Tongue (tissue), 2 donors: ENCODE measurements around the gene HELT. TPM values are rescaled to one million over a fixed set of nuclear protein-coding genes. Genes with fewer than 3 reads are reported as not detected.
"Not testable (repeated sequence)": the region's sequence is repeated elsewhere in the genome, so short reads cannot be mapped to it uniquely, and the experiment has no call there.

Experiments used
- DNase-seq: peaks from one replicate; pipeline ENCODE4 v3.0.0-alpha.2; 2015
- total RNA-seq: library from RNA; depleted of rRNA; stranded (reverse); fragments of >200 nt; gene quantifications from one replicate; pipeline ENCODE4 v1.2.3, GENCODE V29; 2014

HELT gene
- total RNA-seq, 1 donor from 2014 or later, result not detected

GRCh38 chr4:185039508-185040273 lies 21.4 kb downstream of the HELT start:
- DNase-seq, result peak; percentile 71

DNA sequence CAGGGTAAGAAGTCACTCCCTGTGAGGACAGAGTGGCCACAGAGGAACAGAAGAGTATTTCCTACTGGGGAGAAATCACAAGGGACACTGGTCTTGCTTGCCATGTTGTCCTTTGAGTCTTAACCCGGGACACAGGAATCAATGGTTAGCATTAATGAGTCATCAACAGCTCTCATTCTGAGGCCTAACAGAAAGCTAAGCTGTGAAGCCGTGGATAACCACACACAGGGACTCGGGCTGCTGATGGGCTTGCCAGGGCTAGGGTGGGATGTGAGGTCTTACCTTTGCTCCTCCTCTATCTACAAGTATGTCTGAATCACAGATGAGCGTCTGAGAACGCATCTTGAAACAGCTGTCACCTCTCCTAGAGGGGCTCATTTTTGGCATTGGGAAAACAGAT lies 22.2 kb downstream of the HELT start:
- no peak for DNase-seq

DNA sequence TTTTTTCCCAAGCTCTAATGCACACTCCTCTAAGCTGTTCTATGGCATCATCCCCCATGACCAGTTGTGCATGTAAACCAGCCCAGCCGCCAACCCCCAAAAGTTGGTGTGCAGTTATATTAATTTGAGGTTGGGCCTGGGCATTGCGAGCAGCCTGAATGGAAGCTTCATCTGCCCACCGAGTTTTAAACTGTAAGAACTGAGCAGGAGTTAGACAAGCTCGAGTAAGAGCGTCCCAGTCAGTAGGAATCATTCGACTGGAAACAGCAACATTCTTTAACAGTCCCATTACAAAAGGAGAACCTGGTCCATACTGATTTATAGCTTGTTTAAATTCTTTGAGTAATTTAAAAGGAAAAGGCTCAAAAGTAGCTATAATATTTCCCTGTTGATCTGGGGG lies 32.0 kb downstream of the HELT start:
- DNase-seq, result not testable (repeated sequence)

- DNase-seq, result not testable (repeated sequence)
Measured at GRCh38 chr4:185051283-185051682, 33.0 kb downstream of the HELT start.

- no peak for DNase-seq
Measured at GRCh38 chr4:185053746-185054145, 35.5 kb downstream of the HELT start.

GRCh38 chr4:185054272-185054671 lies 36.0 kb downstream of the HELT start:
- DNase-seq, result no peak

- no peak for DNase-seq
Measured at GRCh38 chr4:185054886-185055285, 36.6 kb downstream of the HELT start.

DNA sequence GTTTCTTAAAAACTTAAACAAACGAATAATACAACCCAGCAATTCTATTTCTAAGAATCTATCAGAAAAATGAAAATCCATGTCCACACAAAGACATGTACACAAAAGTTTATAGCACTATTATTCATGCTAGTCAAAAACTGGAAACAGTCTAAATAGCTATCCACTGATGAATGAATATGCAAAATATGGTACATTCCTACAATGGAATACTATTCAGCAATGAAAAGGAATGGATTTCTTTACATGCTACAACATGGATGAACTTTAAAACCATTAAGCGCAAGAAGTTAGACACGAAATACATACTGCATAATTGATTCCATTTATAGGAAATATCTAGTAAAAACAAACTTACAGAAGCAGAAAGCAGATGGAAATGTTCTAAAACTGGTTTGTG lies 43.3 kb downstream of the HELT start:
- DNase-seq, result no peak

DNA sequence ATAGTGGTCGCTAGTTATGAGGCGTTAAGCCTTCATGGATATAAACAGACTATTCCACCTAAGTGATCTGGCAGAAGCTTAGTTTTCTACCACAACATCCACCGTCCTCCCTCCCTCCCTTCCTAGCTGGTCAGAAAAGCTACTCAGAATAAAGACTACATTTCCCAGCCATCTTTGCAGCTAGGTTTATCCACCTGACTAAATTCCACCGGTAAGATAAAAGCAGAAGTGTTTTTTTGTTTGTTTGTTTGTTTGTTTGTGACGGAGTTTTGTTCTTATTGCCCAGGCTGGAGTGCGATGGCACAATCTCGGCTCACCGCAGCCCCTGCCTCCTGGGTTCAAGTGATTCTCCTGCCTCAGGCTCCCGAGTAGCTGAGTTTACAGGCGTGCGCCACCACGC lies 44.3 kb downstream of the HELT start:
- no peak for DNase-seq

DNA sequence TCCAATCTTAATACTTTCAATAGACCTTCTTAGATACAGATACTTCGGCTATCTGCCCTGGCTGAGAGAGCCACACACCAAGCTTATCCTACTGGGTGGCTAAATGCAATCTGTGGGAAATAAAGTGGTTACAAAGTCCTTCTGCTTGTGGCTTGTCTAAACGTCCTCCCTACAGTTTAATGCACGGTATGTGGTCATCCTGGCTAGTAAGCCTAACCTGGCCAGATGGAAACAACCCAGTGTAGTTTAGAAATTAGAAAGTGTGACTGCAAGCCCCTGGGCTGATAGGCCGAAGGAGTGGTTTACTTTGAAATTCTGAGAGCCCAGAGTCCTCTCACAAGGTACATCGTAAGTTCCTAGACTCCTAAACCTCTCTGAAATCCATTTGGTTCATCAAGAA lies 47.9 kb downstream of the HELT start:
- DNase-seq, result no peak

- no peak for DNase-seq
Measured at GRCh38 chr4:185068837-185069236, 50.5 kb downstream of the HELT start.

Other genes with a start within 250 kb of the HELT start
- gene ACSL1, start 192.5 kb upstream of the HELT start, total RNA-seq, result 78.9 TPM
- gene SLC25A4, start 124.8 kb downstream of the HELT start, total RNA-seq, result 164 TPM
- gene CFAP97, start 185.5 kb downstream of the HELT start, total RNA-seq, result 33.7 TPM
- 26.4 TPM for gene SNX25, start 191.1 kb downstream of the HELT start, total RNA-seq